Mesothelial cell of epicardium (in vitro differentiated cells): ENCODE data around the gene FAM72C. TPM values are rescaled to one million over a fixed set of nuclear protein-coding genes. Genes with fewer than 3 reads are reported as not detected.
"Not testable (repeated sequence)": the region's sequence is repeated elsewhere in the genome, so short reads cannot be mapped to it uniquely, and the experiment has no call there.

ENCODE experiments used
- DNase-seq, 2 experiments: peaks; one replicate each; pipeline ENCODE4 v3.0.0; 2021; ENCODE audit warnings: low spot score in 2 of 2; ENCODE audit not compliant: unreplicated experiment in 2 of 2
- H3K27ac Mint-ChIP-seq: 2 replicates; pipeline ENCODE4 v1.8.0; 2021; ENCODE audit warnings: mixed read lengths
- H3K27me3 Mint-ChIP-seq: 2 replicates; pipeline ENCODE4 v1.8.0; 2021; ENCODE audit warnings: low read depth, mixed read lengths
- H3K36me3 Mint-ChIP-seq: 2 replicates; pipeline ENCODE4 v1.8.0; 2021; ENCODE audit warnings: mixed read lengths
- H3K4me1 Mint-ChIP-seq: 2 replicates; pipeline ENCODE4 v1.8.0; 2021; ENCODE audit warnings: mixed read lengths
- H3K4me3 Mint-ChIP-seq: 2 replicates; pipeline ENCODE4 v1.8.0; 2021; ENCODE audit warnings: mild to moderate bottlenecking, moderate library complexity, mixed read lengths
- H3K9me3 Mint-ChIP-seq: 2 replicates; pipeline ENCODE4 v1.8.0; 2021; ENCODE audit warnings: mixed read lengths
- total RNA-seq: library from RNA; stranded (reverse); gene quantifications from 3 replicates; pipeline ENCODE4 v1.2.1, GENCODE V29; 2021

Gene FAM72C
- total RNA-seq, 1 donor from 2014 or later, result 2.0 TPM

GRCh38 chr1:143952913-143953312, 18.9 kb downstream of the FAM72C start:
- H3K9me3 Mint-ChIP-seq, result not testable (repeated sequence)

GRCh38 chr1:143951485-143952391, 20.0 kb downstream of the FAM72C start:
- H3K9me3 Mint-ChIP-seq, H3K4me1 Mint-ChIP-seq, DNase-seq, H3K27ac Mint-ChIP-seq, H3K27me3 Mint-ChIP-seq, H3K4me3 Mint-ChIP-seq, H3K36me3 Mint-ChIP-seq: not testable (repeated sequence)

More at GRCh38 chr1:143952913-143953312, 18.9 kb downstream of the FAM72C start:
- H3K27ac Mint-ChIP-seq, H3K4me1 Mint-ChIP-seq, DNase-seq, H3K27me3 Mint-ChIP-seq, H3K36me3 Mint-ChIP-seq, H3K4me3 Mint-ChIP-seq: not testable (repeated sequence)

- not testable (repeated sequence) for H3K4me3 Mint-ChIP-seq, H3K36me3 Mint-ChIP-seq, H3K4me1 Mint-ChIP-seq, DNase-seq, H3K27me3 Mint-ChIP-seq, H3K9me3 Mint-ChIP-seq, H3K27ac Mint-ChIP-seq
Observed at GRCh38 chr1:143947749-143948148, 24.0 kb downstream of the FAM72C start.

- not testable (repeated sequence) for H3K36me3 Mint-ChIP-seq, H3K27ac Mint-ChIP-seq, H3K9me3 Mint-ChIP-seq, DNase-seq, H3K4me1 Mint-ChIP-seq, H3K4me3 Mint-ChIP-seq, H3K27me3 Mint-ChIP-seq
Observed at GRCh38 chr1:143945253-143945652, 26.5 kb downstream of the FAM72C start.

GRCh38 chr1:143944576-143945240, 27.1 kb downstream of the FAM72C start:
- not testable (repeated sequence) for H3K27ac Mint-ChIP-seq, H3K4me1 Mint-ChIP-seq, H3K9me3 Mint-ChIP-seq, H3K27me3 Mint-ChIP-seq, DNase-seq, H3K4me3 Mint-ChIP-seq, H3K36me3 Mint-ChIP-seq

GRCh38 chr1:143943319-143943978, 28.3 kb downstream of the FAM72C start:
- H3K4me3 Mint-ChIP-seq, H3K9me3 Mint-ChIP-seq, DNase-seq, H3K27me3 Mint-ChIP-seq, H3K27ac Mint-ChIP-seq, H3K36me3 Mint-ChIP-seq, H3K4me1 Mint-ChIP-seq: not testable (repeated sequence)

GRCh38 chr1:143942238-143942860, 29.4 kb downstream of the FAM72C start:
- H3K4me3 Mint-ChIP-seq, result not testable (repeated sequence)

GRCh38 chr1:143939666-143940065, 32.1 kb downstream of the FAM72C start:
- not testable (repeated sequence) for H3K36me3 Mint-ChIP-seq, H3K4me3 Mint-ChIP-seq, DNase-seq, H3K27ac Mint-ChIP-seq, H3K9me3 Mint-ChIP-seq, H3K27me3 Mint-ChIP-seq, H3K4me1 Mint-ChIP-seq

More at GRCh38 chr1:143942238-143942860, 29.4 kb downstream of the FAM72C start:
- not testable (repeated sequence) for H3K9me3 Mint-ChIP-seq, H3K27me3 Mint-ChIP-seq, DNase-seq, H3K27ac Mint-ChIP-seq, H3K4me1 Mint-ChIP-seq, H3K36me3 Mint-ChIP-seq

- not testable (repeated sequence) for H3K27ac Mint-ChIP-seq, DNase-seq, H3K4me3 Mint-ChIP-seq, H3K27me3 Mint-ChIP-seq, H3K36me3 Mint-ChIP-seq, H3K4me1 Mint-ChIP-seq, H3K9me3 Mint-ChIP-seq
Observed at GRCh38 chr1:143938922-143939321, 32.9 kb downstream of the FAM72C start.
